CD1c-positive myeloid dendritic cell (primary cell): ENCODE measurements around the gene RNF141.

Experiments used
- DNase-seq: peaks from one replicate; pipeline ENCODE4 v3.0.0-alpha.2; 2016; ENCODE audit errors: extremely low spot score

Gene RNF141

GRCh38 chr11:10522921-10523320, 18.1 kb downstream of the RNF141 start:
- no peak for DNase-seq

- no peak for DNase-seq
Measured at GRCh38 chr11:10522276-10522675, 18.7 kb downstream of the RNF141 start.

- DNase-seq: no peak
Measured at GRCh38 chr11:10520562-10520961, 20.4 kb downstream of the RNF141 start.

GRCh38 chr11:10519630-10520029, 21.4 kb downstream of the RNF141 start:
- DNase-seq: no peak

- DNase-seq: no peak
Measured at GRCh38 chr11:10518891-10519290, 22.1 kb downstream of the RNF141 start.

GRCh38 chr11:10518123-10518522, 22.9 kb downstream of the RNF141 start:
- no peak for DNase-seq

- DNase-seq: no peak
Measured at GRCh38 chr11:10515418-10515817, 25.6 kb downstream of the RNF141 start.

- DNase-seq: no peak
Measured at GRCh38 chr11:10514709-10515108, 26.3 kb downstream of the RNF141 start.

- peak; percentile 36 for DNase-seq
Measured at GRCh38 chr11:10514202-10514601, 26.8 kb downstream of the RNF141 start.

- DNase-seq: no peak
Measured at GRCh38 chr11:10511181-10511621, 29.8 kb downstream of the RNF141 start.

- DNase-seq: no peak
Measured at GRCh38 chr11:10506008-10506370, 35.0 kb downstream of the RNF141 start.

- DNase-seq: no peak
Measured at GRCh38 chr11:10505278-10506007, 35.5 kb downstream of the RNF141 start.

- DNase-seq: no peak
Measured at GRCh38 chr11:10504490-10504889, 36.5 kb downstream of the RNF141 start.

GRCh38 chr11:10503777-10504480, 37.1 kb downstream of the RNF141 start:
- peak; percentile 68 for DNase-seq

- peak; percentile 77 for DNase-seq
Measured at GRCh38 chr11:10503221-10503620, 37.8 kb downstream of the RNF141 start.

GRCh38 chr11:10502770-10503169, 38.2 kb downstream of the RNF141 start:
- peak; percentile 75 for DNase-seq

- DNase-seq: no peak
Measured at GRCh38 chr11:10502065-10502680, 38.8 kb downstream of the RNF141 start.

- no peak for DNase-seq
Measured at GRCh38 chr11:10500757-10501684, 40.0 kb downstream of the RNF141 start.

- no peak for DNase-seq
Measured at GRCh38 chr11:10499874-10500601, 40.9 kb downstream of the RNF141 start.

- DNase-seq: no peak
Measured at GRCh38 chr11:10499452-10499851, 41.5 kb downstream of the RNF141 start.
